Astrocyte of the cerebellum (primary cell): ENCODE data around the gene DARS2.
"Not testable (repeated sequence)": the region's sequence is repeated elsewhere in the genome, so short reads cannot be mapped to it uniquely, and the experiment has no call there.

Experiments used
- DNase-seq: peaks from one replicate; pipeline ENCODE4 v3.0.0-alpha.2; 2011; ENCODE audit warnings: low read depth
- H3K4me3 ChIP-seq: 2 replicates; pipeline ENCODE4 v1.5.1; 2011; ENCODE audit warnings: mild to moderate bottlenecking, low read depth, low read length, moderate library complexity
- CTCF ChIP-seq: IDR thresholded peaks from 2 replicates; pipeline ENCODE4 v1.5.1; 2012; ENCODE audit warnings: low read length, low read depth, moderate library complexity, mild to moderate bottlenecking; ENCODE audit errors: missing control alignments
- in situ Hi-C: cut with HindIII; loops from 2 replicates; pipeline ENCODE4 v1.10.0; 2017; ENCODE audit warnings: low sequenced_read_pairs

The DARS2 gene

GRCh38 chr1:173802961-173803360, 21.5 kb upstream of the DARS2 start:
- in situ Hi-C loops: no loop called here
- no peak for DNase-seq
- no peak overlapping the region for H3K4me3 ChIP-seq
- TF ChIP-seq CTCF: no peak

GRCh38 chr1:173813654-173814053, 10.8 kb upstream of the DARS2 start:
- DNase-seq, H3K4me3 ChIP-seq, in situ Hi-C loops: not testable (repeated sequence)

- TF ChIP-seq CTCF: no peak
- no peak overlapping the region for H3K4me3 ChIP-seq
- no peak for DNase-seq
- in situ Hi-C loops: no loop called here
Observed at GRCh38 chr1:173818459-173818858, 6.0 kb upstream of the DARS2 start.

GRCh38 chr1:173821680-173822079, 2.8 kb upstream of the DARS2 start:
- in situ Hi-C loops: no loop called here
- TF ChIP-seq CTCF: no peak
- DNase-seq: no peak
- H3K4me3 ChIP-seq: no peak overlapping the region

- in situ Hi-C loops: no loop called here
- no peak for DNase-seq
- peak overlapping the region; percentile 82 for H3K4me3 ChIP-seq
- no peak for TF ChIP-seq CTCF
Observed at GRCh38 chr1:173823781-173824314, 625 bp upstream of the DARS2 start.

- TF ChIP-seq CTCF: no peak
- in situ Hi-C loops: no loop called here
- no peak for DNase-seq
- H3K4me3 ChIP-seq: no peak overlapping the region
Observed at GRCh38 chr1:173827611-173828010, 3.1 kb downstream of the DARS2 start.

GRCh38 chr1:173832748-173833147, 8.3 kb downstream of the DARS2 start:
- in situ Hi-C loops: no loop called here
- TF ChIP-seq CTCF: no peak
- DNase-seq: no peak
- no peak overlapping the region for H3K4me3 ChIP-seq
